Fibroblast of upper back skin (primary cell): Measurements from ENCODE around the gene TMEM14A.
"Not testable (repeated sequence)": the region's sequence is repeated elsewhere in the genome, so short reads cannot be mapped to it uniquely, and the experiment has no call there.

Experiments
- DNase-seq: peaks from one replicate; pipeline ENCODE4 v3.0.0-alpha.2; 2013

The TMEM14A gene

GRCh38 chr6:52661551-52661950 lies 9.4 kb upstream of the TMEM14A start:
- peak; percentile 58 for DNase-seq

- DNase-seq: no peak
Measured at GRCh38 chr6:52662031-52662430, 8.9 kb upstream of the TMEM14A start.

GRCh38 chr6:52663120-52663935 lies 7.6 kb upstream of the TMEM14A start:
- peak; percentile 75 for DNase-seq

GRCh38 chr6:52663936-52664185 lies 7.1 kb upstream of the TMEM14A start:
- no peak for DNase-seq

- DNase-seq: peak; percentile 98
Measured at GRCh38 chr6:52664186-52664990, 6.5 kb upstream of the TMEM14A start.

GRCh38 chr6:52664991-52665686 lies 5.8 kb upstream of the TMEM14A start:
- no peak for DNase-seq

- DNase-seq: no peak
Measured at GRCh38 chr6:52666071-52666470, 4.8 kb upstream of the TMEM14A start.

- no peak for DNase-seq
Measured at GRCh38 chr6:52666523-52666922, 4.4 kb upstream of the TMEM14A start.

- no peak for DNase-seq
Measured at GRCh38 chr6:52667572-52667971, 3.3 kb upstream of the TMEM14A start.

- no peak for DNase-seq
Measured at GRCh38 chr6:52671676-52672075, 763 bp downstream of the TMEM14A start.

GRCh38 chr6:52672412-52673025 lies 1.6 kb downstream of the TMEM14A start:
- DNase-seq: no peak

GRCh38 chr6:52674666-52675065 lies 3.8 kb downstream of the TMEM14A start:
- no peak for DNase-seq

- DNase-seq: no peak
Measured at GRCh38 chr6:52675372-52675771, 4.5 kb downstream of the TMEM14A start.

GRCh38 chr6:52676631-52677030 lies 5.7 kb downstream of the TMEM14A start:
- DNase-seq: not testable (repeated sequence)

GRCh38 chr6:52681416-52681815 lies 10.5 kb downstream of the TMEM14A start:
- no peak for DNase-seq

- no peak for DNase-seq
Measured at GRCh38 chr6:52686878-52687699, 16.2 kb downstream of the TMEM14A start.

GRCh38 chr6:52689857-52690256 lies 18.9 kb downstream of the TMEM14A start:
- no peak for DNase-seq

- DNase-seq: no peak
Measured at GRCh38 chr6:52691718-52692117, 20.8 kb downstream of the TMEM14A start.

GRCh38 chr6:52693773-52694172 lies 22.9 kb downstream of the TMEM14A start:
- DNase-seq: no peak

- no peak for DNase-seq
Measured at GRCh38 chr6:52694404-52694803, 23.5 kb downstream of the TMEM14A start.

GRCh38 chr6:52696418-52696817 lies 25.5 kb downstream of the TMEM14A start:
- no peak for DNase-seq

GRCh38 chr6:52697903-52698302 lies 27.0 kb downstream of the TMEM14A start:
- DNase-seq: no peak
